ENCODE measurements around the gene RHOV. TPM values are rescaled to one million over a fixed set of nuclear protein-coding genes. Genes with fewer than 3 reads are reported as not detected.

RHOV gene
- not detected for total RNA-seq
- long read RNA-seq, result 0 reads

GRCh38 chr15:40873694-40874561 lies at the start of gene RHOV:
Gene RHOV, minus strand, starts transcription at chr15:40874234. Its CDS starts 95 bp downstream, at chr15:40874139.
- DNase-seq (peak; percentile 83), ATAC-seq (peak; percentile 85)
- no peaks in the 10 kb centered on the region for H3K36me3 ChIP-seq
- H3K27me3 ChIP-seq, result peaks cover 6% of the 10 kb centered on the region
- no peaks in the 10 kb centered on the region for H3K9me3 ChIP-seq
- no peak within 1 kb of the TSS for H3K27ac ChIP-seq
- intact Hi-C loops (cut with DNase I), result no loop called here
- TF ChIP-seq CTCF (IDR thresholded peaks at IDR 0.05), result peak; percentile 35
- H3K4me3 ChIP-seq, result peak within 1 kb of the TSS; percentile 52
- peaks cover 10% of the 10 kb centered on the region for H3K4me1 ChIP-seq

- H3K27ac ChIP-seq, result no peak overlapping the region
Measured at GRCh38 chr15:40923551-40923950, 49.5 kb upstream of the RHOV start.

GRCh38 chr15:40922608-40923005 lies 48.6 kb upstream of the RHOV start:
- intact Hi-C loops (cut with DNase I), result no loop called here
- no peak for TF ChIP-seq CTCF (IDR thresholded peaks at IDR 0.05)
- Histone ChIP-seq H3K27ac (no peak overlapping the region), H3K4me1 (peaks cover 27% of the 10 kb centered on the region), H3K9me3 (no peaks in the 10 kb centered on the region), H3K4me3 (no peak overlapping the region), H3K27me3 (peaks cover 24% of the 10 kb centered on the region), H3K36me3 (no peaks in the 10 kb centered on the region)
- ATAC-seq, result no peak
- DNase-seq, result no peak

More at GRCh38 chr15:40923551-40923950, 49.5 kb upstream of the RHOV start:
- H3K27me3 ChIP-seq, result peaks cover 33% of the 10 kb centered on the region
- DNase-seq (no peak), ATAC-seq (no peak)
- TF ChIP-seq CTCF (IDR thresholded peaks at IDR 0.05), result no peak
- H3K36me3 ChIP-seq, result no peaks in the 10 kb centered on the region
- peaks cover 27% of the 10 kb centered on the region for H3K4me1 ChIP-seq
- H3K4me3 ChIP-seq, result no peak overlapping the region
- intact Hi-C loops (cut with DNase I), result no loop called here
- no peaks in the 10 kb centered on the region for H3K9me3 ChIP-seq

- ATAC-seq (no peak), DNase-seq (no peak)
- Histone ChIP-seq H3K27ac (no peak overlapping the region), H3K4me1 (peaks cover 24% of the 10 kb centered on the region), H3K36me3 (no peaks in the 10 kb centered on the region), H3K9me3 (no peaks in the 10 kb centered on the region), H3K27me3 (peaks cover 19% of the 10 kb centered on the region), H3K4me3 (no peak overlapping the region)
- no peak for TF ChIP-seq CTCF (IDR thresholded peaks at IDR 0.05)
- intact Hi-C loops (cut with DNase I), result no loop called here
Measured at GRCh38 chr15:40921949-40922607, 48.0 kb upstream of the RHOV start.

- Histone ChIP-seq H3K4me3 (no peak overlapping the region), H3K4me1 (peaks cover 15% of the 10 kb centered on the region), H3K27me3 (no peaks in the 10 kb centered on the region), H3K9me3 (no peaks in the 10 kb centered on the region), H3K27ac (peak overlapping the region; percentile 49), H3K36me3 (no peaks in the 10 kb centered on the region)
- intact Hi-C loops (cut with DNase I), result no loop called here
- peak; percentile 40 for ATAC-seq
- no peak for DNase-seq
- no peak for TF ChIP-seq CTCF (IDR thresholded peaks at IDR 0.05)
Measured at GRCh38 chr15:40918799-40919392, 44.9 kb upstream of the RHOV start.

Measured in upper lobe of right lung (tissue), 1 donor.